Left lung (tissue), 10 donors: ENCODE measurements around the gene GNS. TPM values are rescaled to one million over a fixed set of nuclear protein-coding genes. Genes with fewer than 3 reads are reported as not detected.

Source experiments
- ATAC-seq: fragments of 200-7000 bp; cut with Tn5 transposase; one replicate; pipeline ENCODE4 v1.9.1; 2020; ENCODE audit warnings: moderate library complexity
- DNase-seq, 4 donors: peaks; one replicate each; pipeline ENCODE4 v3.0.0-alpha.2; 2013 to 2020
- H3K27ac ChIP-seq, 2 donors: fragments of 200-600 bp; sonication (generic) in 1 of 2; one replicate each; pipeline versions ENCODE4 v1.5.0 to v1.8.0; 2020 to 2021
- H3K27me3 ChIP-seq, 2 donors: fragments of 200-600 bp; sonication (generic) in 1 of 2; one replicate each; pipeline versions ENCODE4 v1.5.0 to v1.8.0; 2020 to 2021
- H3K36me3 ChIP-seq, 2 donors: fragments of 200-600 bp; sonication (generic) in 1 of 2; one replicate each; pipeline versions ENCODE4 v1.5.0 to v1.8.0; 2020 to 2021
- H3K4me1 ChIP-seq, 2 donors: fragments of 200-600 bp; one replicate each; pipeline ENCODE4 v1.8.0; 2021
- H3K4me3 ChIP-seq, 2 donors: fragments of 200-600 bp; sonication (generic) in 1 of 2; one replicate each; pipeline versions ENCODE4 v1.5.0 to v1.8.0; 2020 to 2021; ENCODE audit warnings: mild to moderate bottlenecking in 1 of 2
- H3K9me3 ChIP-seq, 2 donors: fragments of 200-600 bp; sonication (generic) in 1 of 2; one replicate each; pipeline versions ENCODE4 v1.5.0 to v1.8.0; 2020 to 2021
- CTCF ChIP-seq, 2 donors: fragments of 200-600 bp; sonication (generic) in 1 of 2; IDR thresholded peaks; one replicate each; pipeline versions ENCODE4 v1.5.0 to v1.8.0; 2021; ENCODE audit warnings: antibody characterized with exemption in 2 of 2
- intact Hi-C, 2 donors: fragments of 100-400 bp; cut with DNase I; formaldehyde crosslinking; loops; one replicate each; pipeline versions ENCODE4 v1.11.2 to v1.14.2; 2022
- polyA plus RNA-seq, 6 donors: library from polyadenylated mRNA; unstranded; fragments of 120-200 nt; gene quantifications; one replicate each; pipeline ENCODE4 v1.2.1, GENCODE V29; 2013; ENCODE audit not compliant: insufficient read length in 6 of 6
- total RNA-seq, 2 donors: library from RNA; stranded (reverse); fragmentation: NEBNext Ultra II Directional; extraction: Animal tissue kit (Norgen Biotek cat#: 25700); gene quantifications; one replicate each; pipeline ENCODE4 v1.2.1, GENCODE V29; 2021
- donor health status: DM: no; HTN: yes; CAD: no.
- donor health status: DM: no; HTN: no; CAD: no.

GNS gene
- total and polyA plus RNA-seq, 8 donors: 77.3 to 196 (median 96.0) TPM

DNA sequence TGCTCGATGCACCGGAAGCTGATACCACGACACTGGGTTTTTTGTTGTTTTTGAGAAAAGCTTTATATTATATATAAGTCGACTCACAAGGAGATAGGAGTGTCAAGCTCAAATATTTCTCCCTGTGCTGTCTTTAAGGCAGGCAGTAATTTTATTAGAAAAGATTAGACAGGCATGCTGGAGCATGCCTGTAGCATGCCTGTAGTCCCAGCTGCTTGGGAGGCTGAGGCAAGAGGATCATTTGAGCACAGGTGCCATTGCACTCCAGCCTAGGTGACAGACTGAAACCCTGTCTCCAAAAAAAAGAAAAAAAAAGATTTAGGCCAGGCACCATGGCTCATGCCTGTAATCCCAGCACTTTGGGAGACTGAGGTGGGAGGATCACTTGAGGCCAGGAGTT lies 51.8 kb downstream of the GNS start:
- H3K27ac ChIP-seq: no peak overlapping the region
- no peak for ATAC-seq
- H3K36me3 ChIP-seq: peaks cover 0 to 12% of the 10 kb centered on the region in 2 donors
- H3K4me3 ChIP-seq: no peak overlapping the region
- H3K4me1 ChIP-seq: no peaks in the 10 kb centered on the region
- TF ChIP-seq CTCF (IDR thresholded peaks at IDR 0.05): no peak
- no peaks in the 10 kb centered on the region for H3K9me3 ChIP-seq
- no peak for DNase-seq
- H3K27me3 ChIP-seq: no peaks in the 10 kb centered on the region
- intact Hi-C loops: no loop called here

DNA sequence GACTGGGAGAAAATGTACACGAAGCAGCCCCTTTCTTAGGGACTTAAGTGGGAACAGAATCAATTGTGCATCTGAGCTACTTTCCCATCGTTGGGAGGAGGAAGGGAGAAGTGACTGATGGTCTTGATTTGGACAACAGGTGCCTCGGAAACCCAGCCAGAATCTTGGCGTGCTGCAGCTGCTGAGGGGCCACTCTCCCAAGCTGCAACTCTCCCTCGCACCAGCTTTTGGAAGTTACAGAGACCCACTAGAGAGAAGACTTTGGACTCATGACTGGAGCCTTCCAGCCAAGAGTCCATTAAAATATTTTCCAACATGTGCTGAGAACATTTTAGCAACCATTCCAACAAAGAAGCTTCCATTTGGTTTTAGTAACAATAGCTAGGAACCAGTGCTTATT lies 52.3 kb downstream of the GNS start:
- DNase-seq (no peak), ATAC-seq (no peak)
- no peaks in the 10 kb centered on the region for H3K4me1 ChIP-seq
- H3K27me3 ChIP-seq: no peaks in the 10 kb centered on the region
- no peak overlapping the region for H3K4me3 ChIP-seq
- no peaks in the 10 kb centered on the region for H3K9me3 ChIP-seq
- intact Hi-C loops: no loop called here
- H3K36me3 ChIP-seq: peaks cover 0 to 7% of the 10 kb centered on the region in 2 donors
- no peak overlapping the region for H3K27ac ChIP-seq
- no peak for TF ChIP-seq CTCF (IDR thresholded peaks at IDR 0.05)

GRCh38 chr12:64706306-64706705 lies 52.9 kb downstream of the GNS start:
- Histone ChIP-seq H3K27ac (no peak overlapping the region), H3K4me3 (no peak overlapping the region), H3K36me3 (peaks cover 0 to 4% of the 10 kb centered on the region in 2 donors), H3K27me3 (no peaks in the 10 kb centered on the region), H3K9me3 (no peaks in the 10 kb centered on the region), H3K4me1 (peaks cover 0 to 5% of the 10 kb centered on the region in 2 donors)
- no peak for ATAC-seq
- intact Hi-C loops: no loop called here
- no peak for TF ChIP-seq CTCF (IDR thresholded peaks at IDR 0.05)
- DNase-seq: no peak

- no peak for DNase-seq
- peaks cover 0 to 4% of the 10 kb centered on the region in 2 donors for H3K36me3 ChIP-seq
- H3K27ac ChIP-seq: peak overlapping the region in 1 of 2 donors; percentile 89
- no peaks in the 10 kb centered on the region for H3K9me3 ChIP-seq
- ATAC-seq: no peak
- no peak overlapping the region for H3K4me3 ChIP-seq
- no peak for TF ChIP-seq CTCF (IDR thresholded peaks at IDR 0.05)
- H3K4me1 ChIP-seq: peaks cover 0 to 46% of the 10 kb centered on the region in 2 donors
- intact Hi-C loops: no loop called here
- no peaks in the 10 kb centered on the region for H3K27me3 ChIP-seq
These were observed 57.9 kb downstream of the GNS start for GRCh38 chr12:64701283-64701682.

DNA sequence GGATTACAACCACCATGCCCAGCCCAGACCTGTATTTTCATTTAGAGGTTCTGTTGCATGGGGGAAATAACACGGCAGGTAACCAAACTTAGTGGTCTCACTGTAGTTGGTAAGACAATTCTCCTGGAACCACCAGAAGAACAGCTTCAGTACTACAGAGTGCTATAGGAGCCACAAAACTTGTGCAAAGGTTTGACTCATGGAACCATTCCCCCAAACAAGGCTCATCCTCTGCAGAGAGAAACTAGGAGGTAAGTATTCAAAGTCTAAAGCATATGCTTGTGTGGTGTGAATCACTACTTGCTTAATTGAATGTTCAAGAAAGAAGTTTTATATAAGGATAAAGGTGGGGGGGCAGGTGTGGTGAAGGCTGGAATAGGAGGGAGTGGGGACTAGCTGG lies 58.7 kb downstream of the GNS start:
- intact Hi-C loops: no loop called here
- H3K27ac ChIP-seq: peak overlapping the region in 1 of 2 donors; percentile 89

More for the DNA sequence above, 58.7 kb downstream of the GNS start:
- peaks cover 0 to 6% of the 10 kb centered on the region in 2 donors for H3K36me3 ChIP-seq
- no peaks in the 10 kb centered on the region for H3K9me3 ChIP-seq
- ATAC-seq (no peak), DNase-seq (no peak)
- no peak for TF ChIP-seq CTCF (IDR thresholded peaks at IDR 0.05)
- H3K4me1 ChIP-seq: peaks cover 0 to 52% of the 10 kb centered on the region in 2 donors
- no peak overlapping the region for H3K4me3 ChIP-seq
- H3K27me3 ChIP-seq: no peaks in the 10 kb centered on the region
